DND-41 (cell line): ENCODE measurements around the gene ENTPD3.
A peak's percentile ranks its signal among the peaks of the same experiment; 100 is the strongest.

ENCODE experiments used
- ATAC-seq: fragments of 200-7000 bp; cut with Tn5 transposase; 3 replicates; pipeline ENCODE4 v1.9.1; 2021; ENCODE audit warnings: low read depth; ENCODE audit not compliant: insufficient read depth
- DNase-seq: peaks from one replicate; pipeline ENCODE4 v3.0.0-alpha.2; 2020
- H2AFZ ChIP-seq: 2 replicates; pipeline ENCODE4 v1.6.0; 2012; ENCODE audit warnings: low read depth, low read length
- H3K27ac ChIP-seq: 2 replicates; pipeline ENCODE4 v1.5.1; 2012; ENCODE audit warnings: low read length, inconsistent platforms
- H3K27me3 ChIP-seq: fragments of 200-600 bp; sonication (generic); 2 replicates; pipeline ENCODE4 v1.6.0; 2012; ENCODE audit warnings: low read length, mild to moderate bottlenecking, inconsistent platforms; ENCODE audit not compliant: insufficient read depth, poor library complexity
- H3K36me3 ChIP-seq: 2 replicates; pipeline ENCODE4 v1.5.1; 2012; ENCODE audit warnings: low read length, inconsistent platforms; ENCODE audit not compliant: insufficient read depth
- H3K4me1 ChIP-seq: 2 replicates; pipeline ENCODE4 v1.5.1; 2012; ENCODE audit warnings: mild to moderate bottlenecking, low read length; ENCODE audit not compliant: insufficient read depth
- H3K4me2 ChIP-seq: 2 replicates; pipeline ENCODE4 v1.6.0; 2012; ENCODE audit warnings: mild to moderate bottlenecking, moderate library complexity, low read length, inconsistent platforms; ENCODE audit not compliant: insufficient read depth
- H3K4me3 ChIP-seq, 2 experiments: fragments of 200-600 bp in 1 of 2; shearing (Covaris generic) in 1 of 2; 2 replicates each; pipeline ENCODE4 v1.5.1; 2012 to 2016; ENCODE audit warnings: inconsistent platforms in 2 of 2, low read length in 2 of 2, mild to moderate bottlenecking in 2 of 2, low read depth in 1 of 2, moderate library complexity in 1 of 2
- H3K79me2 ChIP-seq: 2 replicates; pipeline ENCODE4 v1.6.0; 2012; ENCODE audit warnings: low read length, inconsistent platforms; ENCODE audit not compliant: insufficient read depth
- H3K9ac ChIP-seq: 2 replicates; pipeline ENCODE4 v1.6.0; 2012; ENCODE audit warnings: low read depth, mild to moderate bottlenecking, inconsistent platforms, low read length, moderate library complexity
- H3K9me3 ChIP-seq: 2 replicates; pipeline ENCODE4 v1.5.1; 2012; ENCODE audit warnings: low read length, moderate library complexity, mild to moderate bottlenecking, inconsistent platforms; ENCODE audit not compliant: insufficient read depth, severe bottlenecking
- H4K20me1 ChIP-seq: 2 replicates; pipeline ENCODE4 v1.6.0; 2012; ENCODE audit warnings: low read length; ENCODE audit not compliant: insufficient read depth
- EZH2 ChIP-seq: IDR thresholded peaks from 3 replicates; pipeline ENCODE4 v1.6.1; 2012; ENCODE audit warnings: borderline replicate concordance, low read depth, mild to moderate bottlenecking, moderate library complexity, low read length, inconsistent platforms; ENCODE audit not compliant: severe bottlenecking
- TF ChIP-seq, protein P1 (sequence below): IDR thresholded peaks from 2 replicates; pipeline ENCODE4 v1.5.1; 2012; ENCODE audit warnings: borderline replicate concordance, low read length, moderate library complexity, mild to moderate bottlenecking; ENCODE audit not compliant: poor library complexity, severe bottlenecking; ENCODE audit errors: extremely low read depth

The ENTPD3 gene

DNA sequence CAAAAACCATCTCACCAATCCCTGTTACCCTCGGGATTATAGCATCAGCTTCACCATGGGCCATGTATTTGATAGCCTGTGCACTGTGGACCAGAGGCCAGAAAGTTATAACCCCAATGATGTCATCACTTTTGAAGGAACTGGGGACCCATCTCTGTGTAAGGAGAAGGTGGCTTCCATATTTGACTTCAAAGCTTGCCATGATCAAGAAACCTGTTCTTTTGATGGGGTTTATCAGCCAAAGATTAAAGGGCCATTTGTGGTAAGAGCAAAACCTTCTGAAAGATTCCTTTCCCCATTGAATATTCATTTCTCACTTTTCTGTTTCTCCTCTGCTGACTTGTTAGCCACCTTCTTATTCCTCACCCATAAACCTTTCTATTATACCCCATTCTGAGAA, 35.9 kb downstream of the ENTPD3 start:
- no peak overlapping the region for H2AFZ ChIP-seq
- no peaks in the 10 kb centered on the region for H3K79me2 ChIP-seq
- H3K4me1 ChIP-seq, result no peaks in the 10 kb centered on the region
- H3K4me3 ChIP-seq, result no peak overlapping the region
- no peak overlapping the region for H3K27ac ChIP-seq
- no peak for TF ChIP-seq EZH2
- TF ChIP-seq, protein P1, sequence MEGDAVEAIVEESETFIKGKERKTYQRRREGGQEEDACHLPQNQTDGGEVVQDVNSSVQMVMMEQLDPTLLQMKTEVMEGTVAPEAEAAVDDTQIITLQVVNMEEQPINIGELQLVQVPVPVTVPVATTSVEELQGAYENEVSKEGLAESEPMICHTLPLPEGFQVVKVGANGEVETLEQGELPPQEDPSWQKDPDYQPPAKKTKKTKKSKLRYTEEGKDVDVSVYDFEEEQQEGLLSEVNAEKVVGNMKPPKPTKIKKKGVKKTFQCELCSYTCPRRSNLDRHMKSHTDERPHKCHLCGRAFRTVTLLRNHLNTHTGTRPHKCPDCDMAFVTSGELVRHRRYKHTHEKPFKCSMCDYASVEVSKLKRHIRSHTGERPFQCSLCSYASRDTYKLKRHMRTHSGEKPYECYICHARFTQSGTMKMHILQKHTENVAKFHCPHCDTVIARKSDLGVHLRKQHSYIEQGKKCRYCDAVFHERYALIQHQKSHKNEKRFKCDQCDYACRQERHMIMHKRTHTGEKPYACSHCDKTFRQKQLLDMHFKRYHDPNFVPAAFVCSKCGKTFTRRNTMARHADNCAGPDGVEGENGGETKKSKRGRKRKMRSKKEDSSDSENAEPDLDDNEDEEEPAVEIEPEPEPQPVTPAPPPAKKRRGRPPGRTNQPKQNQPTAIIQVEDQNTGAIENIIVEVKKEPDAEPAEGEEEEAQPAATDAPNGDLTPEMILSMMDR, result no peak
- DNase-seq (no peak), ATAC-seq (peak; percentile 62)
- H3K9ac ChIP-seq, result no peak overlapping the region
- H3K27me3 ChIP-seq, result no peaks in the 10 kb centered on the region
- no peaks in the 10 kb centered on the region for H4K20me1 ChIP-seq
- no peaks in the 10 kb centered on the region for H3K9me3 ChIP-seq
- H3K36me3 ChIP-seq, result no peaks in the 10 kb centered on the region
- H3K4me2 ChIP-seq, result no peak overlapping the region

- H3K79me2 ChIP-seq, result no peaks in the 10 kb centered on the region
- H3K9ac ChIP-seq, result no peak overlapping the region
- H3K4me3 ChIP-seq, result no peak overlapping the region
- H3K9me3 ChIP-seq, result no peaks in the 10 kb centered on the region
- TF ChIP-seq EZH2, result no peak
- TF ChIP-seq, protein P1, result no peak
- no peaks in the 10 kb centered on the region for H3K27me3 ChIP-seq
- H2AFZ ChIP-seq, result no peak overlapping the region
- H3K4me2 ChIP-seq, result no peak overlapping the region
- no peak for DNase-seq
- H3K36me3 ChIP-seq, result no peaks in the 10 kb centered on the region
- H3K27ac ChIP-seq, result no peak overlapping the region
- H4K20me1 ChIP-seq, result no peaks in the 10 kb centered on the region
- ATAC-seq, result no peak
- no peaks in the 10 kb centered on the region for H3K4me1 ChIP-seq
Measured at GRCh38 chr3:40427045-40427669, 40.2 kb downstream of the ENTPD3 start.

- ATAC-seq (no peak), DNase-seq (no peak)
- no peak overlapping the region for H3K4me3 ChIP-seq
- H3K4me1 ChIP-seq, result no peaks in the 10 kb centered on the region
- H3K9me3 ChIP-seq, result no peaks in the 10 kb centered on the region
- no peak overlapping the region for H3K9ac ChIP-seq
- no peak overlapping the region for H3K4me2 ChIP-seq
- no peaks in the 10 kb centered on the region for H3K36me3 ChIP-seq
- TF ChIP-seq, protein P1, result no peak
- TF ChIP-seq EZH2, result no peak
- H3K79me2 ChIP-seq, result no peaks in the 10 kb centered on the region
- no peak overlapping the region for H3K27ac ChIP-seq
- no peaks in the 10 kb centered on the region for H3K27me3 ChIP-seq
- H2AFZ ChIP-seq, result no peak overlapping the region
- H4K20me1 ChIP-seq, result no peaks in the 10 kb centered on the region
Measured at GRCh38 chr3:40432793-40433192, 45.8 kb downstream of the ENTPD3 start.
